GM19023 (cell line): ENCODE data around the gene WWOX.

Source experiments
- ATAC-seq: cut with Tn5 transposase; IDR thresholded peaks from one replicate; pipeline ENCODE4 v1.9.1; 2021; ENCODE audit warnings: mild to moderate bottlenecking, moderate library complexity; ENCODE audit not compliant: unreplicated experiment

WWOX gene

DNA sequence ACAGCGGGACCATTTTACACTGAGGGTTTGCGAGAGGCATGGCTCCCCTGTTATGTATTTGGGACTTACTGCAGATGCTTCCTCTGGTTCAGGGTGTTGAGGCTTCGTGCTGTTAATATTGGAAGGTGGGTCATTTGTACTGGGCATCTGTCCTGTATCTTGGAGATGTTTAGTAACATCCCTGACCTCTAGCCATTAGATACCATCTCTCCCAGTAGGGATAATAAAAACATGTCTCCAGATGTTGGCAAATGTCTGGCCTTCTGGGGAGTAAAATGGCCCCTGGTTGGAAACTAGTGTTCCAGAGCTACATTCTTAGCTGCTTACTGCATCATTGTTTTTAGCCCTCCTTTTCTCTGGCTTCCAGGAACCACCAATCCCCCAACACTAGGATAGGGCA lies 388.0 kb downstream of the WWOX start:
- no peak for ATAC-seq

GRCh38 chr16:78489072-78489471 lies 389.6 kb downstream of the WWOX start:
- no peak for ATAC-seq

- ATAC-seq, result no peak
These were observed 390.2 kb downstream of the WWOX start for GRCh38 chr16:78489631-78490030.

GRCh38 chr16:78490431-78490830 lies 391.0 kb downstream of the WWOX start:
- no peak for ATAC-seq

- ATAC-seq, result no peak
These were observed 391.4 kb downstream of the WWOX start for GRCh38 chr16:78490847-78491246.

DNA sequence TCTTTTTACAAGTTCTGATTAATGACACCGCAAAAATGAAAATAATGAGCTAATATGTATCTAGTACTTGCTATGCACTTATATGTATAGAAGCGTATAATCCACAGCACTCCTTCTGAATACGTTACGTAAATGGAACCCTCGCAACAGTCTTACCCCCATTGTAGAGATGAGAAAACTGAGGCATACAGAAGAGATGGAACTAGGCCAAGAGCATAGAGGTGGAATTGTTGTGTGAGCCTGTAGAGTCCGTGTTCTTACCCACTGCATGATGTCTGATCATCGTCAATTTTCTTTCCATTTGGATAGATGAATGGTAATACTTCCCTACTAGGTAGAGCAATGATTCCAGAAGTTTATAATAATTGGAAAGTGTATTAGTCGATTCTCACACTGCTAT lies 394.1 kb downstream of the WWOX start:
- ATAC-seq, result no peak

DNA sequence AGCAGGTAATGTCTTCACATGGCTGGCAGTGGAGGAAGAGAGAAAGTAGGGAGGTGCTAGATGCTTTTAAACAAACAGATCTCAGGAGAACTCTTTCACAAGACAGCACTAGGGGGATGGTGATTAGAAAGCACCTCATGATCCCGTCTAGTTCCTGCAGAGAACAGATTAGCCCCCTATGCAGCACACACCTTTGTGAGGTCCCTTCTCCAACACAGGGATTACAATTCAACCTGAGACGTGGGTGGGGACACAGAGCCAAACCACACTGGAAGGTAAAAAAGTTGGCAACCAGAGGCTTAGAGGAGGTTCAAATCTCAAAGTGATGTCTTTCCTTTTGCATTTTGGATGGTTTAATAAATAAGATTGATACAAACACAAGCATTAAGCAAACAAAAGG lies 394.7 kb downstream of the WWOX start:
- no peak for ATAC-seq

DNA sequence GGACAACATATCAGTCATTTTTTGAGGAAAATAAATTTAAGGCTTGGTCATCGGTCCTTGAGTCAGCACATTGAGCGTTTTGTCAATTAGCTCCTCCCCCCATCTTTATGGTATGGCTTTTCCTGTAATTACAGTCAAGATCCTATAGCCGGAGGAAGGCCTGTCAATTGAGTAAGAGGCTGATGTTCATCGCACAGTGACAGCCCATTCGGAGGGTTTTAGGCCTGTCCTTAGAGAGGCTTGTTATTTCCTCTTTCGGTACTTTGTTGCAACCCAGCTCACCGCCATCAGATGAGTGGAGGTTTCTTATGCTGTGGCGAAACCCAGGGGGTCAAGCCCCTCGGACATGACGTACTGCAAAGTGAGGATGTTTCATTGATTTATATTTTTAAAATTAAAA lies 395.2 kb downstream of the WWOX start:
- ATAC-seq, result no peak

- ATAC-seq, result no peak
These were observed 396.7 kb downstream of the WWOX start for GRCh38 chr16:78496189-78496588.

GRCh38 chr16:78499399-78499798 lies 399.9 kb downstream of the WWOX start:
- ATAC-seq, result no peak

DNA sequence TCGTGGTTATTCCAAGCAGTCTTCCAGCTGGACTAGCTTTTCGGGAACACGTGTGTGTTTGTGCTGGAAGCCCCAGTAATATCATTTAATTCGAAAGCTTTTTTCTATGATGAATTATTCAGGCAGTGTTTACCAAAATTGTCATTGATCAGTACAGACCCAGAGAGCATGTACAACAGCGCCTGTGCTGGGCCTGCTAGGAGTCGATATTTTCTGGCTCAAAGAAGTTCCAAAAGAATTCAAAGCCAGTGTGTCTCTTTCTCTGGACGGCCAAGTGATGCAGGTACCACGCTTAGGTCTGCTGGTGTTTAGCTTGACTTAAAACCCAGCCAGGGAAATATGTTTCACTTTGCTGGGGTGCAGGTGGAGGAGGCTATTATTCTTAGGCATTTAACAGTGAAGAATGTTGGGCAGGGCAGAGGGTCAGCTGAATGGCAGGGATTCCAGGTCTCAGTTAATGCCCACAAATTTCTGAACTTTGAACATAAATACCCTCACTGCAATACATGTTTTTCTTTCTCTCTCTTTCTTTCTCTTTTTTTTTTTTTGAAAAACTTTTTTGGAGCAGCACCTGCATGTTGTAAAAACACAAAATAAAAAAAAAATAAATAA lies 401.3 kb downstream of the WWOX start:
- ATAC-seq, result no peak

DNA sequence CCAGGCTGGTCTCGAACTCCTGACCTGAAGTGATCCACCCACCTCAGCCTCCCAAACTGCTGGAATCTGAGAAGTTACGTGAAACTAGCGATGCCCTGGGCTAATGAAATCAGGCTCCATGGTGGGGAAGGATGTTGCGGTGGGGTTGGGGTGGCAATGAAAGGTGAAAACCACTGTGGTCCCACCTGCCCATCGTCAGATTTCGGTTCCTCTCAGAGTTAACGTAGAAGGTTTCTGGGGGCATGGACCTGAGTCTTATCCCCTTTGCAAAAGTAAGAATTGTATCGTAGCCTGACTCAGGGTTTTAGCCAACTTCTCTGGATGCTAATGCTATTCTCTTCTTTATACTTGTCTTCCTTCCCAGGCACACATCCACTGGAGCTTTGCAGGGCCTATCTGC lies 402.3 kb downstream of the WWOX start:
- ATAC-seq, result no peak

DNA sequence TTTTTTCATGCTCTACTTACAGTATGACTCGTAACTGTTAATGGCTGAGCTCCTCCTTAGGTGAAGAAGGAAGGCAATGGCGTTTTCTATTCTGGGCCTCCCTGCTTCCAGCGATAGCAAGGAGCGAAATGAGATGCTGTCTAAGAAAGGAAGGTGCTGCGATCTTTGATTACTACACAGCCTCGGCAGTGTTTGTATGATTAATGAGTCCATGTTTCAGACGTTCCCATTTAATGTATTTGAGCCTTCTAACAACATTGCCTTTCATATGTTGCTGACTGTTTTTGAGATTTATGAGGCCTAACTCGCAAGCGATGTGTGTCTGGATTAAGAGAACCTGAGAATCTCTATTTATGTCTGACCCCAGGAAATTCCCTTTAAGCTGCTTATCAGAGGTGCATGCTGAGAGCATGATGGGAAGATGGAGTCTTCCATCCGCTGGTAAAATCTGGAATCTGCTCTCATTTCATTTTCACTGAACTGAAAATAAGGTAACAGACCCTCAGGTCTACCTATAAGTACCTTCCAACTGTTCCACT lies 403.4 kb downstream of the WWOX start:
- no peak for ATAC-seq

DNA sequence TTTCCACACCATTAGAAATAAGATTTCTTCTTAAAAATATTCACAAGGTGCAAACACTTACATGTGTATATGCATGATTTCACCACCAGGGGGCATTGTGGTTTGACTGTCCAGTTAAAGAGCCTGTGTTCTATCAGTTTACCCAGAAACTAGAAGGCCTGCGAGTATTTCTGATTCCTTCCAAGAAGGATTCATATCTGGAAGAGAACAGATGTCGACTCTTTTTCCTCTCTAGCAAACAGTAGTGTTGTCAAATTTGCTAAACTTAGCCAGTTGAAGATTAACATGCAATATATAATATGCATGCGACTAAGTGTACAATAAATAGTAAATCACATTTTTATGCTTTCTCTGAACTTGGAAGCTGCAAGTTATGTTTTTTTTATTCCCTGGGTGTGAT lies 404.1 kb downstream of the WWOX start:
- no peak for ATAC-seq

DNA sequence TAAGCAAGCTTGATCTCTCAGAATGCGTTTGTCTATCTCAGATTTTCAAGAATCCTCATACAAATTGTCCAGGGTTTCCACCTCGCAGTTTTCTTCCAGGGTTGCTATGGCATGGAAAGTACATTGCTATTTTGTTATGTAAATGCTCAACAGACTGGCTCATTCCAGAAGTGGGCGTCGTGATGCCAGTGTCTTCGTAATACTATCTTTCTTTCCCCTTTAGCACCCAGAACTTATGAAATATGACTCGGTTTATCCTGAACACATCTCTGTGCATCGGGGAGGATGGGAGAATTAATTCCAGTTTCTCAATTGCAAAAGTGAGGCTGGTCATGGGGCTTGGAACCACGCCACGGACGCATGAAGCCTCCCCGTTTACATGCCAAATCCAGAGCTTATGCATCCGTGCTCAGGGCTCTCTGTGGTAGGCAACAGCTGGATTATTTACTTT lies 405.0 kb downstream of the WWOX start:
- no peak for ATAC-seq

- no peak for ATAC-seq
These were observed 405.6 kb downstream of the WWOX start for GRCh38 chr16:78505036-78505435.

DNA sequence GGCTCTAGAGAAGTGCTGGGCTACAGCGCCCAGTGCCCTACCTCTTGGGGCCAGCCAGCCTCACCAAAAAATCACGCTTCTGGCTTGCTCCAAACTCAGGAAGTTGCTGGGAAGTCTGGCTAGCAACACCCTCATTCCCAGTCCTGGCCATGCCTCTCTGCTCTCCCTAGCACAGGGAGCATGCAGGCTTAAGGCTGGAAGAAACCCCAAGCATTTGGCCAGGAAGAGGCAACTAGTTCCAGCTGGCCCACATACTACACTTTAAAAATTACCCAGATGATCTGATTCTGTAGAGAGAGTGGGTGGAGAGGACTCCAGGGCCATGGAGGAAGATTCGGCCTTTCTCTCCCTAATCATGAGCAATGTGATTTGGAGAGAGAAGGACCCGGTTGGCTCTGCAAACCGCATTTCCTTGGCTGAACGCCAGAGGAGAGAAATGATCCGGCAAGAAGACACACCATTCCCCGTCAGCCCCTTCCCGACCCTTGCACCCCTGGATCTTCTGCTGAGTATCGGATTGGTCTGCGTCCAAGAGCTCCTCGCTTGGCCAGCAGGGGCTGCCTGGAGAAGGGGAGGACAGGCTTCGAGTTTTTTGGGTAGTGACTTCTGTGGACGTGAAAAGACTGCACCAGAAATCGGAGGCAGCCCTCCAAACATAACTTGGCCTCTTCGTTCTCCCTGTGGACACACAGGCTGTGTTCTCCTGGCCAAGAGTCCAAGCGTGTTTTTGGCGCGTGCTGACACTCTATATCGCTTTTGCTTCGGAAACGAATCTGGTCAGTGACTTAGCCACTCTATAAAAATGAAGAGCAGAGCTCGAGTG lies 406.3 kb downstream of the WWOX start:
- no peak for ATAC-seq

- no peak for ATAC-seq
These were observed 407.1 kb downstream of the WWOX start for GRCh38 chr16:78506367-78507193.

- no peak for ATAC-seq
These were observed 408.1 kb downstream of the WWOX start for GRCh38 chr16:78507576-78507975.

DNA sequence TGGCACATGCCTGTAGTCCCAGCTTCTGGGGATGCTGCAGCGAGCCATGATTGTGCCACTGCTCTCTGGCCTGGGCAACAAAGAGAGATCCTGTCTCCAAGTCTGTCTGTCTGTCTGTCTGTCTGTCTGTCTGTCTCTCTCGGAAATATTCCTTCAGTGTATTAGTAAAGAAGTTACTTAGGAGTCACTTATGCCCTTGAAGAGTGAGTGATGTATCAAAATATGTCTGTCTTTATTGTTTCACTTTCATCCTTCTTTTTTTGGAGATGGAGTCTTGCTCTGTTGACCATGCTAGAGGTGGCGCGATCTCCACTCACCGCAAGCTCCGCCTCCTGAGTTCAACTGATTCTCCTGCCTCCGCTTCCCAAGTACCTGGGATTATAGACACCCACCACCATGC lies 410.5 kb downstream of the WWOX start:
- ATAC-seq, result no peak

GRCh38 chr16:78510496-78510895 lies 411.0 kb downstream of the WWOX start:
- no peak for ATAC-seq
